Stimulated activated CD4-positive, alpha-beta T cell treated with anti-CD3 and anti-CD28 coated beads, Interleukin-12 subunit alpha, Interleukin-12 subunit beta, amount 100 ng/mL, for 48 hours (primary cell): Measurements from ENCODE around the gene ZNF239.
"Not testable (repeated sequence)": the region's sequence is repeated elsewhere in the genome, so short reads cannot be mapped to it uniquely, and the experiment has no call there.

Experiments used
- DNase-seq, 3 donors: peaks; one replicate each; pipeline ENCODE4 v3.0.0-alpha.2; 2020; ENCODE audit warnings: low read depth in 2 of 3, low spot score in 1 of 3

The ZNF239 gene

GRCh38 chr10:43574001-43574892, at the start of gene ZNF239:
Gene ZNF239 (minus strand): TSS chr10:43574616. CDS start chr10:43558079, 16,537 bp downstream.
- peak; percentile 69 to 78 (median 72) for DNase-seq

GRCh38 chr10:43623351-43623750, 48.9 kb upstream of the ZNF239 start:
- DNase-seq = no peak

- DNase-seq = no peak
These were observed 47.6 kb upstream of the ZNF239 start for GRCh38 chr10:43622038-43622437.

GRCh38 chr10:43619368-43619767, 45.0 kb upstream of the ZNF239 start:
- DNase-seq = no peak

- DNase-seq = no peak
These were observed 42.4 kb upstream of the ZNF239 start for GRCh38 chr10:43616697-43617370.

GRCh38 chr10:43610636-43611035, 36.2 kb upstream of the ZNF239 start:
- no peak for DNase-seq

GRCh38 chr10:43607199-43607573, 32.8 kb upstream of the ZNF239 start:
- DNase-seq = no peak

- DNase-seq = peak; percentile 34 to 64 (median 47)
These were observed 32.1 kb upstream of the ZNF239 start, which contains the start of gene ZNF485 for GRCh38 chr10:43606323-43607198. Gene ZNF485 (plus strand): TSS chr10:43606438. CDS start chr10:43607051, 613 bp downstream.

- DNase-seq = no peak
These were observed 31.5 kb upstream of the ZNF239 start for GRCh38 chr10:43605850-43606322.

- DNase-seq = not testable (repeated sequence)
These were observed 27.2 kb upstream of the ZNF239 start for GRCh38 chr10:43601576-43601975.

- DNase-seq = no peak
These were observed 24.9 kb upstream of the ZNF239 start for GRCh38 chr10:43599333-43599732.

GRCh38 chr10:43598446-43598845, 24.0 kb upstream of the ZNF239 start:
- DNase-seq = no peak

GRCh38 chr10:43596546-43596945, 22.1 kb upstream of the ZNF239 start:
- no peak for DNase-seq

- DNase-seq = peak in 1 of 3 donors; percentile 37
These were observed 21.4 kb upstream of the ZNF239 start for GRCh38 chr10:43595739-43596298.

GRCh38 chr10:43594944-43595589, 20.7 kb upstream of the ZNF239 start:
- DNase-seq = peak in 1 of 3 donors; percentile 37

- no peak for DNase-seq
These were observed 17.0 kb upstream of the ZNF239 start for GRCh38 chr10:43591303-43591904.

GRCh38 chr10:43586730-43587115, 12.3 kb upstream of the ZNF239 start:
- DNase-seq = not testable (repeated sequence)

GRCh38 chr10:43585981-43586729, 11.7 kb upstream of the ZNF239 start:
- DNase-seq = no peak

GRCh38 chr10:43585046-43585445, 10.6 kb upstream of the ZNF239 start:
- no peak for DNase-seq
